GM23248 (cell line): ENCODE measurements around the gene UTRN.

Experiments used
- EZH2 ChIP-seq: fragments of 200-600 bp; sonication (generic); IDR thresholded peaks from 2 replicates; pipeline ENCODE4 v1.6.1; 2018; ENCODE audit warnings: antibody characterized with exemption, mild to moderate bottlenecking; ENCODE audit not compliant: insufficient read depth, poor library complexity, severe bottlenecking
- EZH2phosphoT487 ChIP-seq: fragments of 200-600 bp; sonication (generic); IDR thresholded peaks from 2 replicates; pipeline ENCODE4 v1.6.1; 2018; ENCODE audit warnings: antibody characterized with exemption, moderate library complexity, mild to moderate bottlenecking, low read depth; ENCODE audit not compliant: insufficient read depth

- TF ChIP-seq EZH2 (no peak), EZH2phosphoT487 (no peak)
Observed at GRCh38 chr6:144298916-144299315, 13.8 kb downstream of the UTRN start.
